CD4-positive, alpha-beta T cell treated with Interleukin-6 at 100 ng/mL for 8 hours (primary cell): ENCODE results near the gene MSI2.

ENCODE experiments used
- DNase-seq: peaks from one replicate; pipeline ENCODE4 v3.0.0-alpha.2; 2020; ENCODE audit warnings: mixed read lengths, low spot score

MSI2 gene

GRCh38 chr17:57665696-57666095, 409.4 kb downstream of the MSI2 start:
- no peak for DNase-seq

GRCh38 chr17:57666201-57666870, 410.0 kb downstream of the MSI2 start:
- DNase-seq = no peak

DNA sequence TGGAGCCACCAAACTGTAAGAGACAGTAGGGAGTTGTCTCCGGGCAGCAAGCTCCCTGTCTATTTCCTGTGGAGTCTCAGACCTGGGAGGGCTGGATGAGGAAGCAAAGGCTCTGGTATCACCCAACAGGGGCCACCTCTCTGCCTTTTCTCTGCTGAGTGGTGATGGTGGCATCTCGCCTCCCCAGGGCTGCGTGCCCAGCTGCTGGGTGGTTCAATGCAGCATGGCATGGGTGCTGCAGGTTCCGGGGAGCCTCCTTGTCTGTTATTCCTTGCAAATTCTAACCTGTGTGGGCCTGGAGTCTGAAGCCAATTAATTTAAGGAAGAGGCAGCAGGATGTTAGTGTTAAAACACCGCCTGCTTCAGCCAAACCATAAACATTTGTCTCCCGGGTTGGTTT, 410.6 kb downstream of the MSI2 start:
- no peak for DNase-seq

- DNase-seq = no peak
These were observed 411.2 kb downstream of the MSI2 start for GRCh38 chr17:57667461-57667923.

DNA sequence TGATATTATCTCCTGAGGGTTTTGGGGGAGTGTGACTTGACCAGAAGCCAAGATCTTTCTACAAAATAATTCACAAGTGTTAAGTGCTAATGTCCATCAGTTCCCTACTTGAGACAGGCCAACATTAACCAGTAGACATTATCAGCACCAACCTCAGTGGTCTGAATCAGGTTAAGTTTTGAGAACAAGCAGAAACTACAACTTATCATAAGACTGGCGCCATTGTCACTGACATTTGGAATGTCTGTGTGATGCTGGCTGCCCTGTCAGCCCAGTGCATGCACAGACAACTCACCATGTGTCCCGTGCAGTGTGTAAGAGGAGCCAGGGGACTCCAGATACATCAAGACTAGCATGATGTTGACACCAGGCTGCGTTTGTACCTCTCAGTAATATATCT, 412.0 kb downstream of the MSI2 start:
- no peak for DNase-seq

- DNase-seq = no peak
These were observed 413.6 kb downstream of the MSI2 start for GRCh38 chr17:57669671-57670529.

DNA sequence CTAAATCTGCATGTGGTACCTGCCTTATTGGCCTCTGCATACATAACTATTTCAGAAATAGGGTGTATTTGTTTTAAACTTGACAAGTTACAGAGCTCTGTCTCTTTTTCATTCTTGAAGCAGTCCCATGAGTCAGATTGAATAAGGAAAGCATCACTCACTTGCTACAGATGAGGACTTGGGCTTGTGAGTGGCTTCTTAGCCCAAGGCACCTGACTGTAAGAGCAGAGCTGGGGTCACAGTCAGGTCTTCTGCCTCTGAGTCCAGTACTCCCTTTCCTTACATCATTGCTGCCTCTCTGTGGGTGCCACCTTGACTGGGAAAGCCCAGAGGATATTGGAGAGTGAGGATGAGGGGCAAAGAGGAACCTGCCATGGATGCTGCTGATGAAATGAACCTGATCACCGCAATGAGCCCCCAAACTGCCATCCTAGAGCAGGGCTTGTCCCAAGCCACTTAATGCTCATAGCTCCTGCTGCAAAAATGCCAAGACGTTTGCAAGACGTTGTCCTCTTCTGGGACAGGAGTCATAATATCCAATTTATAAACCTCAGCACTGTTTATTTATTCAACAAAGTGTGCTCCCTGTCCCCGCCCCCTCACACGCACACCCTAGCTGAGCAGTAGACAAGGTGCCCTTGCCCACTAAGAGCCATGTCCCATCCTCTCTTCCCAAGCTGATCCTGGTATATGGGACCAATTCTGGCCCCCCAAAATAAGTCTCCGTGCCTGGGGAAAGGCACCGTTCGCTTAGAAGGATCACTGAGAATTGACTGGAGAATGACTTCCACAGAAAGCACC, 414.6 kb downstream of the MSI2 start:
- DNase-seq = no peak

- peak; percentile 65 for DNase-seq
These were observed 415.6 kb downstream of the MSI2 start for GRCh38 chr17:57671667-57672632.

GRCh38 chr17:57672971-57673370, 416.6 kb downstream of the MSI2 start:
- DNase-seq = no peak

DNA sequence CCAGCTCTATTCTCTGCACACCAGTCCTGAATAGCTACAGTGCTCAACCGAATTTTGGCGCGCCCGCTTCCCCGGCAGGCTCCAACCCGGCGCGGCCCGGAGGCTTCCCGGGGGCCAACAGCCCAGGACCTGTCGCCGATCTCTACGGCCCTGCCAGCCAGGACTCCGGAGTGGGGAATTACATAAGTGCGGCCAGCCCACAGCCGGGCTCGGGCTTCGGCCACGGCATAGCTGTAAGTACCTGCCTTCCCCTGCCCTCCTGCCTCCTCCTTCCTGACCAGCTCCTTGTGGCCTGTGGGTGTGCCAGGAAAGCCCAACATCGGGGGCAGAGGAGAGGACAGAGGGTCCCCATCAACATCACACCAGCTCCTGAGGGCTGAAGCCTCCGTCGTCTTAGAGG, 418.6 kb downstream of the MSI2 start:
- DNase-seq = no peak

DNA sequence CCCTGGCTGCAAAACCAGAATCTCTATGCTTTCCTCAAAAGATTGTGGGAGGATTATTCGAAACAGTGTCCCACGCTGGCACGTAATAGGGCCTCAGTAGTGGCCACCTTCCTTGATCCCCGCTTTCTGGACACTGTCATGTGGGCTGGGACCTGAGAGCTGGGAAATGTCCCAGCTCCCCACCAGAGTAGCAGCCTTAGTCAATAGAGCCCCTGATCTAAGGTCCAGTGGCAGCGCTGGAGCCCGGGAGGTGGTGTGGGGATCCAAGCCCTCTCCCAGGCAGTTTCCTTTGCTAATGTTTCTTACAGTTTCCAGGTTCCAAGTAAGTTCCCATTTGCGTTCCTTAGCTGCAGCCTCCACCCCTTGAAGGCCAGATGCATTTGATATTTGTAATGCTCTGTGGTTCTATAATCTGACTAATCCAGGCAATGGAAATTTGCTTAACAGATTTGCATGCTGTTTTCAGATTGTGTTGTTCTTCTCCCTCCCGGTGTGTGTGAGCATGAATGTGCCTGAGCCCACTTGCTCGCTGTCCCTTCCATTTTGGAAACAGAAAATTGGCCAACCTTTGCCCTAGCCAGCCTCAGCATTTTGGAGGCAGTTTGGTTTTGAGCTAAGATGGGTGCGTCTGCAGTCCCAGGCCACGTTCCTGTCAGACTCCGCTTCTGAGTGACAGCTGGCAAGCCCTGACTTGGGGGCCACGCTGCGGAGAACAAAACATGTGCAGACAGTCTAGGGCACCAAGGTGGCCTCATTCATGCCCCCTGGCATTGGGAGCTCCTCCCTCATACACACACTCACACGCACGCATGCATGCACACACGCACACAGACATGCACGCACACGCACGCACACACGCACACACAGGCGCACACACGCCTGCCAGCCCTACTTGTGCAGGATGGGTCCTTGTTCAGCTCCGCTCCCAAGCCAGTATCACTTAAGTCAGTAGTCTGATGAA, 419.4 kb downstream of the MSI2 start:
- DNase-seq = no peak

GRCh38 chr17:57676543-57676942, 420.2 kb downstream of the MSI2 start:
- no peak for DNase-seq

GRCh38 chr17:57677301-57677700, 421.0 kb downstream of the MSI2 start:
- DNase-seq = no peak

GRCh38 chr17:57677858-57678257, 421.5 kb downstream of the MSI2 start:
- DNase-seq = no peak

DNA sequence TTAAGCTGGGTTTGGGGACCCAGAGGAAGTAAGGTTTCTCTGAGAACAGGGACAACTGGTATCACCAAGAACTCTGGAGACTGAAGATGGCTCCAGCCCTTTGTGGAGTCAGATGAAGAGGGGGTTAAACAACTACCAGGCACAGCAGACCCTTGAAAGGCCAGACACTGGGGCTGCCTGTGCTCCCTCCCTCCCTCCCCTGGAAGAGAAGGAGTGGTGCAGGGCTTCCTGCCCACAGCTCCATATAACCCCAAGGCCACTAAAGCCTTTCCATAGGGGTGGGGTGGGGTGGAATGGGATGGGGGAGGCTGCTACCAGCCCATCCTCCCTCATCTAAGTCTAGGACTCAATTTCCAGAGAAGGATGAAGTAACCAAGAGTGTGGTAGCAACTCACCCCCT, 422.1 kb downstream of the MSI2 start:
- no peak for DNase-seq

GRCh38 chr17:57679356-57679755, 423.0 kb downstream of the MSI2 start:
- no peak for DNase-seq

DNA sequence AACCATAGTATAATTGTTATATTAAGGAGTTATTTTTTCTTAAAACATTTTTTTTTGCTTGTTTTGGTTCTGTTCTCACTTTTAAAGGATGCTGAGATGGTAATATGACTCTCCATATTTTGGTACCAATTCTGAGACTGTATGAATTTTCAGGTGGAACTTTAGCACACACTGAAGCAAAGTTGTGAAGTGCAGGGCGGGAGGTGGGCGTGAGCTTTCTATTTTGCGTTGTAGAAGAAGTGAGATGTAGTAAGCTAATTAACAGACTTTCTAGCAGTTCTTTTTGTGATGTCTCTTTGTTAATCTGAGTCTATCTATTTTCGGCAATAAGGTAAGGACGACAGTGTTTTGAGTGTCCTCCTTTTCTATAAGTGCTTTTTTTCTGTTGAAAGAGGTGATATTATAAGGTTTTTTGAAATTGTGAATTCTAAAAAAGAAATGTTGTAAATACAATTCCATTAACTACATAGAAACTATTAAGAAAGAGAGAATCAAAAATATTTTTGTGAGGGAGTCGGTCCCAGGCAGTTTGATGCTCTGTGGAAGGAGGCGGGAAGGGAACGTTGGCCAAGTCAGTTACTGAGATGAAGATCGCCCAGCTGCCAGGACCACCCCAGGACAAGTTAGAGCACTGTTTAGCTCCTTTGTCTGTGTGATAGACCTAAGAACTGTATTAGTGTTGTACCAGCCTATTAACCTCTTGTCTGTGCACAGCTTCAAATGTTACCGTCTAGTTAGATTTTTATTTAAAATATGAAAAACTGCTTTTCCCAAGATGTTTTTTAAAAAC, 423.8 kb downstream of the MSI2 start:
- no peak for DNase-seq

DNA sequence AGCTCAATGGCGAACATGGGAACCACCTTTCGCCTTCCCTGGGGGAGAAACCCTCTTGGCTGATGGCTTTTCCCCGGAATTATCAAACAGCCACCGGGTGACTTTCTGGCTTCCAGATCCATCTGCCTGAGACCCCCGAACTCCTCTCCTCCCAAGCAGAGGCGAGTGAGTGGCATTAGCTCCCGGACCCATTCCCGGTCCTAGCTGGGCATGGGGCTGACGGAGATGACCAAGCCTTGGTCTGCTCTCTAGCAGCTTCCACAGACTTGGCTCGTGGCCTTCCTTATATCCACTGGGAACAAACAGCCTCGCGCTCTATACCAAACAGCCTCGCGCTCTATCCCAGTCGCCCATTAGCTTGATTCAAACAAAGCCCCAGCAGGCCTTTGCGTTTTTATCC, 426.4 kb downstream of the MSI2 start:
- DNase-seq = no peak

DNA sequence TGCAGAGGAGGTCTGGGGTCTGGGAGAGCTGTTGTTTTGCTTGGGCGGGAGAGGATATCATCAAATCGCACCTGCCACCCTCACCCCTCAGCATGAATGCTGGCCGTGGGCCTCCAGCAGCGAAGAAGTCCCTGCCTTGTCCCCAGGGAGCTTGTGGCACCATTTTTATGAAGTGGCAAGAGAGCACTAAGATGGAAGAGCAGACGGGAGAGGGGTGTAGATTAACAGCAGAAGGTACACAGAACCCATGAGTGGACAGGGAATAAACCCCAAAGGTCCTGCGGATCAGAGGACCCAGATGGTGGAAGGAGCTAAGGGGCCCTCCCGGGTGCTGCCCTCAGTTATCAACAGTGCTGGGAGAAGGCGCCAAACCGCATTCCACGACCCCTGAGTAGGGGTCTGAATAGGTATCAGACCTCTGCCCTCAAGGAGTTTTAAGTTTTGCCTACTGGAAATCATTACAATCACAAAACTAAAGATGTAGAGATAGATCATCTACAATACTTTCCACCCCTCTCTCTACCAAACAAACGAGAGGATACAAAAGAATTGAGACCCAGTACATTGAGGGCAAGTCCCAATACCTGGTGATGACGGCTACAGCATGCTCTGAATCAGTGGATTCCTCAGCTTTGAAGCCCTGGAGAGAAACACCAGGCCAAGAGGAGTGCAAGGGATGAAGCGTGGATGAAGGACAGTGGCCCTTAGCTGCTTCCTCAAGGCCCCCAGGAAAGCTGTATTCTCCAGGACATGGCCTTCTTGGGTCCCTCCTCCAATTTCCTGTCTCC, 428.6 kb downstream of the MSI2 start:
- no peak for DNase-seq
